Upper lobe of left lung (tissue), 4 donors: ENCODE data around the gene TES.

Experiments used
- EP300 ChIP-seq, 4 donors: sonication (generic); formaldehyde crosslinking; IDR thresholded peaks; one replicate each; pipeline ENCODE4 v1.5.1; 2017; ENCODE audit warnings: antibody characterized with exemption in 4 of 4, control low read depth in 2 of 4
- TF ChIP-seq, protein P1 (sequence below), 6 experiments: fragments of 450-650 bp in 4 of 6; fragments of 200-600 bp in 2 of 6; sonication (generic) in 2 of 6; IDR thresholded peaks; one replicate each; pipeline ENCODE4 v1.5.1; 2016 to 2019; ENCODE audit warnings: antibody characterized with exemption in 6 of 6

GRCh38 chr7:116195451-116195850 lies 14.9 kb upstream of the TES start:
- TF ChIP-seq, protein P1, sequence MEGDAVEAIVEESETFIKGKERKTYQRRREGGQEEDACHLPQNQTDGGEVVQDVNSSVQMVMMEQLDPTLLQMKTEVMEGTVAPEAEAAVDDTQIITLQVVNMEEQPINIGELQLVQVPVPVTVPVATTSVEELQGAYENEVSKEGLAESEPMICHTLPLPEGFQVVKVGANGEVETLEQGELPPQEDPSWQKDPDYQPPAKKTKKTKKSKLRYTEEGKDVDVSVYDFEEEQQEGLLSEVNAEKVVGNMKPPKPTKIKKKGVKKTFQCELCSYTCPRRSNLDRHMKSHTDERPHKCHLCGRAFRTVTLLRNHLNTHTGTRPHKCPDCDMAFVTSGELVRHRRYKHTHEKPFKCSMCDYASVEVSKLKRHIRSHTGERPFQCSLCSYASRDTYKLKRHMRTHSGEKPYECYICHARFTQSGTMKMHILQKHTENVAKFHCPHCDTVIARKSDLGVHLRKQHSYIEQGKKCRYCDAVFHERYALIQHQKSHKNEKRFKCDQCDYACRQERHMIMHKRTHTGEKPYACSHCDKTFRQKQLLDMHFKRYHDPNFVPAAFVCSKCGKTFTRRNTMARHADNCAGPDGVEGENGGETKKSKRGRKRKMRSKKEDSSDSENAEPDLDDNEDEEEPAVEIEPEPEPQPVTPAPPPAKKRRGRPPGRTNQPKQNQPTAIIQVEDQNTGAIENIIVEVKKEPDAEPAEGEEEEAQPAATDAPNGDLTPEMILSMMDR (IDR thresholded peaks at IDR 0.05): no peak
- TF ChIP-seq EP300 (IDR thresholded peaks at IDR 0.05): no peak
